Measurements from ENCODE around the gene OSBPL5. TPM values are rescaled to one million over a fixed set of nuclear protein-coding genes. Genes with fewer than 3 reads are reported as not detected.

Gene OSBPL5
- total RNA-seq, 4 donors from 2014 or later: 39.9 to 94.0 (median 66.4) TPM

DNA sequence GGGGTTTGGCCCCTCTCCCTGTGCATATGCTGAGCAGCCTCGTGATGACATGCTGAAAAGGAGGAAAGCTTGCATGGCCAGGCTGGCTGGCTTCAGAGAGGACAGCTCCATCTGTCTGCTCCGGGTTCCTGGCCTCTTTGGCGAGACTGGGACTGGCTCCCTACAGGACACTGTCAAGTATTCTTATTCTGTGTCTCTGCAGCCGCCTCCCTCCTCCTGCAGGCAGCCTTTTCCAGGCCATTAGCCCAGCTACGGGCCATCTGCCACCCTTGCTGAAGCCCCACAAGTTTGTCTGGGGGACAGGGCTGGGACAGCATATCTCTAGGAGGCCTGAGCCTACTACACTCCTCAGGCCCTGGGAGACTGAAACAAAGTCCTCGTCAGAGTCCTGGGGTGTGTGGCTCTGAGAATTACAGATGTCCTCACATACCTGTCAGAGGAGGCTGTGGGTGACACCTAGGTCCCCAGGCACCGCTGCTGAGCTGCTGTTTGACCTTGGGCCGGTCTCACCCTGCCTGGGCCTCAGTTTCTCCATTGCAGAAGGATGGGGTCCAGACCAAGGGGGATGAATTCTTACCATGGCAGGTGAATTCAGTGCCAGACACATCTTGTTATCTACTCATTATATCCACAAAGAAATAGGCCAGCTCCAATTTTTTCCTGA, 42.5 kb upstream of the OSBPL5 start:
- WGBS, 2 donors (ENCODE audit: low coverage in 1 of 2): 71% methylated on average over 5 of the region's 8 CpGs; no CpG with 5 or more reads in 1 of the 2 donors
- Histone ChIP-seq H3K27ac (no peak overlapping the region), H3K27me3 (peaks cover 20% of the 10 kb centered on the region), H3K36me3 (no peaks in the 10 kb centered on the region), H3K4me1 (peaks cover 0 to 25% (median 10%) of the 10 kb centered on the region in 3 donors), H3K4me3 (no peak overlapping the region), H3K9me3 (peaks cover 0 to 21% (median 0%) of the 10 kb centered on the region in 3 donors)
- no peak for ATAC-seq
- no peak for TF ChIP-seq EP300 (IDR thresholded peaks at IDR 0.05)
- TF ChIP-seq POLR2A (IDR thresholded peaks at IDR 0.05): no peak
- no peak for TF ChIP-seq POLR2AphosphoS5 (IDR thresholded peaks at IDR 0.05)
- TF ChIP-seq, protein P1, sequence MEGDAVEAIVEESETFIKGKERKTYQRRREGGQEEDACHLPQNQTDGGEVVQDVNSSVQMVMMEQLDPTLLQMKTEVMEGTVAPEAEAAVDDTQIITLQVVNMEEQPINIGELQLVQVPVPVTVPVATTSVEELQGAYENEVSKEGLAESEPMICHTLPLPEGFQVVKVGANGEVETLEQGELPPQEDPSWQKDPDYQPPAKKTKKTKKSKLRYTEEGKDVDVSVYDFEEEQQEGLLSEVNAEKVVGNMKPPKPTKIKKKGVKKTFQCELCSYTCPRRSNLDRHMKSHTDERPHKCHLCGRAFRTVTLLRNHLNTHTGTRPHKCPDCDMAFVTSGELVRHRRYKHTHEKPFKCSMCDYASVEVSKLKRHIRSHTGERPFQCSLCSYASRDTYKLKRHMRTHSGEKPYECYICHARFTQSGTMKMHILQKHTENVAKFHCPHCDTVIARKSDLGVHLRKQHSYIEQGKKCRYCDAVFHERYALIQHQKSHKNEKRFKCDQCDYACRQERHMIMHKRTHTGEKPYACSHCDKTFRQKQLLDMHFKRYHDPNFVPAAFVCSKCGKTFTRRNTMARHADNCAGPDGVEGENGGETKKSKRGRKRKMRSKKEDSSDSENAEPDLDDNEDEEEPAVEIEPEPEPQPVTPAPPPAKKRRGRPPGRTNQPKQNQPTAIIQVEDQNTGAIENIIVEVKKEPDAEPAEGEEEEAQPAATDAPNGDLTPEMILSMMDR (IDR thresholded peaks at IDR 0.05): no peak

DNA sequence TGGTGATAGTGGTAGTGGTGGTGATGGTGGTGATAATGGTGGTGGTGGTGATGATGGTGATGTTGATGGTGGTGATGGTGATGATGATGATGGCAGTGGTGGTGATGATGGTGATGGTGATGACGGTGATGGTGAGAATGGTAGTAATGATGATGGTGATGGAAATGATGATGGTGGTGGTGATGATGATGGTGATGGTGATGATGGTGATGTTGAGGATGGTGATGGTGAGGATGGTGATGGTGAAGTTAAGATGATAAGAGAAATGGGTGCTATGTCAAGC, 41.8 kb upstream of the OSBPL5 start:
- no peak for ATAC-seq

DNA sequence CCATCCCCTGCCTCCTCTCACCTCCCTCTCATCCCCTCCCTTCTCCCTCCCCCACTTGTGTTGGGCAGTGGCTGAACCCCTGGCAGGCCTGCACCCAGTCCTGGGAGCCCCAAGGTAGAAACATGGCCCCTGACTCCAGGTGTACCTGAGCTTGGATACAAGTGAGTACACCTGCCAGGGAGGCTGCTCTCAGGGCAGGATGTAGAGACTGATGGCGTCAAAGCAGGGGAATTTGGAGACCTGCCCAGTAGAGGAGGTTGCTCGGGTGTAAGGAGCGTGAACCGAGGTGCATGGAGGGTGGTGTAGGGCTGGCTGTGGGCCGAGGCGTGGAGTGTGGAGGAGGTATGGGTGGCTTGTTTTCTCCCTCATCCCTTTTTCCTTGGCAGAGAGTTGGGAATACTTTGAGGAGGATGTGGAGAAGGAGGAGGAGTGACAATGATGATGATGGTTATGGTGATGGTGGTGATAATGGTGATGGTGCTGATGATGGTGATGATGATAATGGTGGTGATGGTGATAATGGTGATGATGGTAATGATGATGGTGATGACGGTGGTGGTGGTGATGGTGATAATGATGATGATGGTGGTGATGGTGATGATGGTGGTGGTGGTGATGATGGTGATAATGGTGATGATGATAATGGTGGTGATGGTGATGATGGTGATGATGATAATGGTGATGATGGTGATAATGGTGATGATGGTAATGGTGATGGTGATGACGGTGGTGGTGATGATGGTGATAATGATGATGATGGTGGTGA, 41.2 kb upstream of the OSBPL5 start:
- Histone ChIP-seq H3K36me3 (no peaks in the 10 kb centered on the region), H3K4me1 (peaks cover 0 to 25% (median 10%) of the 10 kb centered on the region in 3 donors), H3K9me3 (peaks cover 0 to 14% (median 0%) of the 10 kb centered on the region in 3 donors), H3K27ac (no peak overlapping the region), H3K4me3 (no peak overlapping the region), H3K27me3 (peaks cover 33% of the 10 kb centered on the region)
- ATAC-seq: no peak
- 90 to 94% methylated on average over 2 to 4 of the region's 8 CpGs for WGBS, 2 donors (ENCODE audit: low coverage in 1 of 2)
- TF ChIP-seq, protein P1 (IDR thresholded peaks at IDR 0.05): no peak
- TF ChIP-seq EP300 (IDR thresholded peaks at IDR 0.05): no peak
- TF ChIP-seq POLR2A (IDR thresholded peaks at IDR 0.05): no peak
- TF ChIP-seq POLR2AphosphoS5 (IDR thresholded peaks at IDR 0.05): no peak

More for the DNA sequence above, 41.8 kb upstream of the OSBPL5 start:
- Histone ChIP-seq H3K9me3 (peaks cover 0 to 19% (median 0%) of the 10 kb centered on the region in 3 donors), H3K4me1 (peaks cover 0 to 25% (median 10%) of the 10 kb centered on the region in 3 donors), H3K36me3 (no peaks in the 10 kb centered on the region), H3K27me3 (peaks cover 28% of the 10 kb centered on the region), H3K27ac (no peak overlapping the region), H3K4me3 (no peak overlapping the region)
- WGBS, 2 donors (ENCODE audit: low coverage in 1 of 2): 86 to 100% methylated on average over 1 of the region's 1 CpG
- TF ChIP-seq EP300 (IDR thresholded peaks at IDR 0.05) (no peak), POLR2AphosphoS5 (IDR thresholded peaks at IDR 0.05) (no peak), POLR2A (IDR thresholded peaks at IDR 0.05) (no peak)
- TF ChIP-seq, protein P1 (IDR thresholded peaks at IDR 0.05): no peak

DNA sequence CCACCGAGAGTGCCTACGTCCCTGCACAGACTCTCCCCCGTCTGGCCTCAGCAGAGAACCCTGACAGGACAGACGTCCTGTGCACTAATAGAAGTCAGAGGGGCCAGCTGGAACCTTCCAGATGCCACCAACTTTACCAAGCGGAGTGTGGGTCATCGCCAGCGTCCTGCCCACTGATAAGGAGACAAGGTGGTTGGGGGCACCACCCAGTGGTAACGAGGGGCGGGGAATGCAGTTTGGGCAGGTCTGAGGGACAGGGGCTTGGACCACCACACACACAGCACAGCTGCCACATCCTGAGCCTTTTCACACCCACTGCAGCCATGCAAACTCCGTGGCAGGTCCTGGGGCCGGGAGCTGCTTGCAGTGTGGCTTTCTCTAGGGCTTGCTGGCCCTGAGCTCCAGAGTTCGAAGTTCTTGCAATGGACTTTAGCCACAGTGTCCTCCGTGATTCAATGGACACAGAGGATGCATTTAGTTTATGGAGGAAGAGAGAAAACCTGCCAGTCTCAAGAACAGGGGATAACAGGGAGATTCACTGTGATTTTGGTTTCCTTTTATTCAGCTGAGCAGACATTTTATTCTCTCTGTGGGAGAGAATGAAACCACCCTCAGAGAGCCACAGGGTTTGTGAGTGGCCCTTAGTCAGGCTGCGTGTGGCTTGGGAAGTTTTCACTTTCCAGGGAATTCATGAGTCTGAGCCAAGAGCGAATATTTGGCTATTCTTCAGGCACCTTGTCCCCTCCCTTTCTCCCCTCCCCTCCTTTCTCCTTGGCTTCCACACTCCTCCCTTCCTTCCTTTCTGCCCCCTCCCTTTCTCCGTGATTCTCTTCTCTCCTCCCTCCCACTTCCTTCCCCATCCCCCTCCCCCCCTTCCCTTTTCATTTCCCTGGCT, 40.4 kb upstream of the OSBPL5 start:
- peaks cover 0 to 25% (median 10%) of the 10 kb centered on the region in 3 donors for H3K4me1 ChIP-seq
- H3K4me3 ChIP-seq: no peak overlapping the region
- TF ChIP-seq, protein P1 (IDR thresholded peaks at IDR 0.05): no peak
- no peak for TF ChIP-seq POLR2AphosphoS5 (IDR thresholded peaks at IDR 0.05)
- no peak for TF ChIP-seq EP300 (IDR thresholded peaks at IDR 0.05)
- TF ChIP-seq POLR2A (IDR thresholded peaks at IDR 0.05): no peak
- peaks cover 0 to 5% (median 0%) of the 10 kb centered on the region in 3 donors for H3K9me3 ChIP-seq
- 3% methylated on average over 3 to 4 of the region's 16 CpGs for WGBS, 2 donors (ENCODE audit: low coverage in 1 of 2)
- no peak overlapping the region for H3K27ac ChIP-seq
- no peaks in the 10 kb centered on the region for H3K36me3 ChIP-seq
- ATAC-seq: no peak
- peaks cover 42% of the 10 kb centered on the region for H3K27me3 ChIP-seq
